NCI-H1105 (cell line): ENCODE data around the gene CLCN4.

ENCODE experiments used
- DNase-seq: peaks from one replicate; lab custom pipeline; 2025; lab: John Stamatoyannopoulos, UW

The CLCN4 gene

DNA sequence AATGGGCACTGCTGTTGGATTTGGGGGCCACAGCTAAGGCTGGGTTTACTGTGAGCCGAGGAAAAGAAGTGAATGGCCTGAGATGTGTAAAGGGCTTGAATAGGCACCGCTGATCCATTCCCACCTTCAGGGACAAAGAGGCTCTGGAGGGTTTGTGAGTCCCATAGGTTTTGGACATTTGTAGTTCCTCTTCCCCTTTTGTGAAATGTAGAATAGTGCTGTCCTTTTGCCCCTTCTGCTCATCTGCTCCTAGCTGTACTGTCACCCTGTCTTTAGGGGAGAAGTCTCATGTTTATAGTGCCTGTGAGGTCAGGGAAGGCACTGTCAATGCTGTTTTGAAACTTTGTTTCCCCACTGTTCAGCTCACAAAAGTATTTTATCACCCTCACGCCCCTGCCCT, 26.4 kb upstream of the CLCN4 start:
- DNase-seq: no peak

DNA sequence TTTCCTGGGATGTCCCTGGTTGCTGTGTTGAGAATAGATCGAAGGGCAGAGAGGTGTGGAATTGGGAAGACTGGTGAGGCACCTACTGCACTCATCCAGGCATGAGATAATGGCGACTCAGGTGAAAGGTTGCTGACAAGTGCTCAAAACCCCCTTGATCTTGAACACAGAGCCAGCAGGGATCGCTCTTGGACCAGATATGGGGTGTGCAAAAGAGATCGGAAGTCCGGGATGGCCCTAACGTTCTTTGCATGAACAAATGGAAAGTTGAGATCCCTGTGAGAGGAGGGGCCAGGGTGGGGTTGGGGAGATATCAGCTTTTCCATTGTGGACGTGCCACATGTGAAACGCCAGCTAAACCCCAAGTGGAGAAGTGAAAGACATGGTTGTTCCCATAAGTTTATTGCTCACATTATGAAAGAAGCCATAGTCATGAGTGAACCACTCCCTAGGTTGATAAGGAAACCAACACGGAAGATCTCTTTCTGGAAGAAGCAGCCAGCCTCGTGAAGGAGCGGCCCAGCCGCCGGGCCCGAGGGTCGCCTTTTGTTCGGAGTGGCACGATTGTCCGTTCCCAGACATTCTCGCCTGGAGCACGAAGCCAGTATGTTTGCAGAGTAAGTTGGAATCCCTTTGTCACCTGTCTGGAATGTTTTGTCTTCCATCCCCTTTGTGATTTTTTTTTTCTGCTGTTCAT, 22.6 kb upstream of the CLCN4 start:
- DNase-seq: no peak

DNA sequence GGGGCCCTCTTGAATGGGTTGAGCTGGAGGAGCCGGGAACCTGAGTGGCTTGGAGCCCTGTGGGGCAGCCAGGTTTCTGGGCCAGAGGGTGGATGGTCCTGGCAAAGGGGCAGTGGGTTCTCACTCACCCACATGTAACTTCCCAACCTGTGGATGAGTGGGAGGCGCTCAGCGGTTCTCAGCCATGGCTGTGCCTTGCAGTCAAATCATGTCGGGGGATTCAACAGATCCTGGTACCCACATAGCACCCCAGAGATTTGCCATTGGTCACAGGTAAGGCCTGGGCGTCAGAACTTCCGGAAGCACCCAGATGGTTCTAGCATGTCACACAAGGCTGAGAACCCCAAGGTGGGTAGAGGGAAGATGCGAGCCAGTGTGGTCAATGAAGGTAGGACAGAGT, 21.9 kb upstream of the CLCN4 start:
- DNase-seq: no peak

DNA sequence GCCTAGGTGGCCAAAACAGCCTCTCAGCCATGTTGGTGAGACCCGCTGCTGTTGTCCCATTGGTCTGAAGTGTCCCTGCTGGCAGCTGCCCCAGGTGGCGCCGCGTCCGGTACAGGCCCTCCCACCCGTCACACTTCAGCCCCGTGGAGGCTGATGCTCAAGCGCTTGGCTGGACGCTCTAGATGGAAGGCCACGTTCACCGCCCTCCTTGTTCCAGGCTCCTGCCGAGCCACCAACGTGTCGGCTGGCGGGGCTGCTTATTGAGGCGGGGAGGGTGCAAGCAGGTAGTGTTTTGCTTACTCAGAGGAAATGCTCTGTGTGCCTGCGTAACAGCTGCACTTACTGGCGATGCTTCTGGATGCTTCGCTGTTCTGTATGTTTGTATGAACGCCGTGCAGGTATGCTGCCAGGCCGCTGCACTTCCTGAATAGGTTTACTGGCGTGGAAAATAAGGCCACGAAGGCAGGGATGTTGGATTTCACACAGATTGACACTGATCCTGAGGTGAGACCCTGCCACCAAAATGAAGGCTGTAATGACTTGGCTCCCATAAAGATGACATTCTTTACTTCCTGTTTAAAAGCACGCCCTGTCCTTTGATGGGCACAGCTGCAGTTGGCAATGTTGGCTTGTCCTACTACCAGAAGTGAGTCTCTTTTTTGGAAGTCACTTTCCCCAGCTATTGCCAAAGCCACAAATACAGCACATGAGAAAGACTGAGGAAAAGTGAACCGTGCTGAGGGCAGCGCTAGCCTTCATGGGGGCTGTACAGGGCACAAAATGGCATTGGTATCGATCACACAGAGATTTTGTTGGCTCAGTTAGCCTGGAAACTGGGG, 21.0 kb upstream of the CLCN4 start:
- DNase-seq: no peak

DNA sequence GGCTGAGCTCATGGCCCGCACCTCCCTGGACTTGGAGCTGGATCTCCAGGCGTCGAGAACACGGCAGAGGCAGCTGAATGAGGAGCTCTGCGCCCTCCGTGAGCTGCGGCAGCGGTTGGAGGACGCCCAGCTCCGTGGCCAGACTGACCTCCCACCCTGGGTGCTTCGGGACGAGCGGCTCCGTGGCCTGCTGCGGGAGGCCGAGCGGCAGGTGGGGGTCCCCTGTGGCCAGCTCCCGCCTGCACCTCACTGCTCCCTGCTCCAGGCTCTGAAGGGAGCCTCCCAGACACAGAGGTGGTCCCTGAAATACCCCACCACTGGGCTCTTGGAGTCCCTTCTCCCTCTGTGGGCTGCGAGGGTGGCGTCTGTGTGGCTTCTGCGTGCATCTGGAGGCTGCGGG, 18.0 kb upstream of the CLCN4 start:
- DNase-seq: no peak

DNA sequence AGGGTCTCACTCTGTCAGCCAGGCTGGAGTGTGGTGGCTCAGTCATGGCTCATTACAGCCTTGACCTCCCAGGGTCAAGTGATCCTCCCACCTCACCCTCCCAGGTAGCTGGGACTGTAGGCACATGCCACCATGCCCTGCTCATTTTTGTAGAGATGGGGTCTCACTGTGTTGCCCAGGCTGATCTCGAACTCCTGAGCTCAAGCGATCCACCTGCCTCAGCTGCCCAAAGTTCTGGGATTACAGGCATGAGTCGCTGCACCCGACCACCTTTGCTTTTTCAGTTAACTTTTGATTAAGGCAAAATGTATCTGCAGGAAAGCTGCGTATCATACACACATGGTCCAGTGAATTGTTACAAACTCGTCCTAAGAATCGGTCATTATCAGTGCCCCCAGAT, 16.5 kb upstream of the CLCN4 start:
- no peak for DNase-seq

DNA sequence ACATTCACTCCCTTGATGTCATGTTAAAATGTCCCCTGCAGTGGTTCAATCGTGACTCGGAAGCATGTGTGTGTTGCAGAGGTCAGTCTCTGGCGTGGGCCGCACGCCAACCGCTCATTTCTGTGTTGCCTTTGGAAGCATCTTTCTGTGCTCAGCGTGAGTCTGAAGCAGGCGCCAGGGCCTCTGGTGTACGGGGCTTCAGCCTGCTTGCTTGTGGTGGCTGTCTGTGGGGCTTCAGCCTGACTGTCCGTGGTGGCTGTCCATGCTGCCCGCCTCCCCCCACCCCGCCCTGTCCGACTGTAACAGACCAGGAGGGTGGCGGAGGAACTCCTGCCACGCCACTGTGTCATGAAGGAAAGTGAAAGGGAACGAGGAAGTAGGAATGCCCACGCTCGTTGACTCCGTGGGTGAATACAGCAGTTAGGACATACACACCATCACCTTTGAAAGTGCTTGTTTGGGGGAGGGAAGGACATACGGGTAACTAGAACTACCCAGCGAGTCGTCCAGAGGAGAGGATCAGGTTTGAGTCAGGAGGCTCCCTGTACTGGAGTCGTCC, 14.7 kb upstream of the CLCN4 start:
- no peak for DNase-seq

DNA sequence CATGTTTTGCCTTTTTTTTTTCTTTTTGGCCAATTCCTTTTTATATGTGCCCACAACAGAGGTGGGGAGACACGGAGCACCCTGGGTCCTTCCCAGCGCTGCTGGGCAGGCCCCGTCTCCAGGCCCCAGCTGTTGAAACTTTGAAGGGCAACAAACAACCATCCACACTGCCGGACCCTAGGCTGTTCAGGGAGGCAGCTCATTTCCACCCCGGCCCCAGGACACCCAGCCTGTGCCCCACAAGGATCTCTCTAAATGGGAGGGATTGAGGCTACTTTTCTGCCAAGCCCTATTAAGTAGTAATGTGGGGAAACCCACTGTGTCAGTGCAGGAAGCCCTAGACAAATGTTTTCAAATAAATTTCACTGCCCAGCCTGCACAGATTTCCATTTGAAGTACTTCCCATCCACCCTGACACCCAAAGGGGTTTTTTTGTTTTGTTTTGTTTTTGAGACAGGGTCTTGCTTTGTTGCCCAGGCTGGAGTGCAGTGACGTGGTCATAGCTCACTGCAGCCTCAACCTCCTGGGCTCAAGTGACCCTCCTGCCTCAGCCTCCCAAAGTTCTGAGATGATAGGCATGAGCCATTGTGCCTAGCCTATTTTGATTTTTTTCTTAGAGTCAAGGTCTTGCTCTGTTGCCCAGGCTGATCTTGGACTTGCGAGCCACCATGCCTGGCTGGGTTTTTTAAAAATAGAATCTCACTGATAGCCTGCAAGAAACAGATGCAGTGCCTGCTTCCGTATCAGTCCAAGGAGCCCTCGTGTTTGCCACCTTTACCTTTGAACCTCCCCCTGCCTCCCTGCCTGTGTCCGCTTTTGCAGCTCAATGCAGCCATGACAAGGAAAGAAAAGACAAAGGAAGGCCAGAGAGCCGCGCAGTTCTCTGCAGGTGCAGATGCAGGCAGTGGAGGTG, 13.4 kb upstream of the CLCN4 start:
- no peak for DNase-seq

DNA sequence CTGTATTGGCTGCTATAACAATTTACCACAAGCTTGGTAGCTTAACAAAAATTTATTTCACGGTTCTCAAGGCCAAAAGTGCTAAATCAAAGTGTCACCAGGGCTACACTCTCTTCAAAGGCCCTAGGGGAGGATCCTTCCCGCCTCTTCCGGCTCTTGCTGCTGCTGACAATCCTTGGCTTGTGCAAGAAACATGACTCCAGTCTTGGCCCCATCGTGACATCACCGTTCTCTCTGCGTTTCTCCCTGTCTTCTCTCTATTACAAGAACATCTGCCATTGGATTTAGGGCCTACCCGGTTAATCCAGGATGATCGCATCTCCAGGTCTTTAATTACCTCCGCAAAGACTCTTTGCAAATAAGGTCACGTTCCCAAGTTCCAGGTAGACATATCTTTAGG, 10.4 kb upstream of the CLCN4 start:
- no peak for DNase-seq

DNA sequence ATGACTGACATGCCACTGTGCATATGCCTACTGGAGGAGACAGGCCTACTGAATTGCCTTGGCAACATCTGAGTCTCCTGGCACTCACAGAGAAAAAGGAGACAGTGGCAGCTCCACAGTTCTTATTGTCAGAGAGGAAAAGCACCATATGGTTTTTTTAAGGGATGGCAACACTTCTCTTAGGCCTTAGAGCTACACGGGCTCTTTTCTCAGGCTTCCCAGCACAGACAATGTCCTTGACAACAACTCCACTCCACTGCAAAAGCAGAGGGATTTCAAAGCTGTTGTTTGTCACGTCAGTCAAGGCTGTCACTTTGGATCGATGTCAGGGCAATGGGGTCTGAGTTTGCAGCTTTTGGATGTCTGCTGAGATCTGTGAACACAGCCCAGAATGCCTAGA, 4.7 kb upstream of the CLCN4 start:
- DNase-seq: no peak

DNA sequence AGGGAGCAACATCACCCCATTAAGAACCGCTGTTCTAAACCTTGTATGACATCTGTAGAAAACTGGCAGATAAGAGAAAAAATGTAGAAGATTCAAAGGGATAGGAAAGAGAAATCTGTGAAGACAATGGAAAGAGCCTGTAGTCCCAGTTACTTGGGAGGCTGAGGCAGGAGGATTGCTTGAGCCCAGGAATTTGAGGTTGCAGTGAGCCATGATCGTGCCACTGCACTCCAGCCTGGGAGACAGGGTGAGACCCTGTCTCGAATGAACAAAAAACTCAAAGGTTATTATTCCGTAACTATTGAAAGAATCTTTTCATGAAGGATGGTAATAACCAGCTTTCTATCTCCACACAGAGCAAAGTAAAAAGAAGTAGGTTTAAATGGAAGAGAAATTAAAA, 1.6 kb upstream of the CLCN4 start:
- no peak for DNase-seq

DNA sequence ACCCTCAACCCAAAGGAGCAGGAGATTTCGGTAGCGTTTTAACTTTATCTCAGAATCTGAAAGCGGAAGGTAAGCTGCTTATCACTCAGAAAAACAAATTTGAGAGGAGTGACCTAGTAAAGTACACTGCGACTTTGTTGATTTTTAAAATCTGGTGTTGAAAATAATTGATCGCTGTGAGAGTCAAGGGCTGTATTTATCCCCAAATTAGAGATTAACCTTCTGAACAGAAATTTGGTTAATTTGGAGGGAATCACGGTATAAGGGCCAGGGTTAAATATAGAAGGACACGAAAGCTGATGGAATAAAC, 212 bp downstream of the CLCN4 start:
- no peak for DNase-seq

DNA sequence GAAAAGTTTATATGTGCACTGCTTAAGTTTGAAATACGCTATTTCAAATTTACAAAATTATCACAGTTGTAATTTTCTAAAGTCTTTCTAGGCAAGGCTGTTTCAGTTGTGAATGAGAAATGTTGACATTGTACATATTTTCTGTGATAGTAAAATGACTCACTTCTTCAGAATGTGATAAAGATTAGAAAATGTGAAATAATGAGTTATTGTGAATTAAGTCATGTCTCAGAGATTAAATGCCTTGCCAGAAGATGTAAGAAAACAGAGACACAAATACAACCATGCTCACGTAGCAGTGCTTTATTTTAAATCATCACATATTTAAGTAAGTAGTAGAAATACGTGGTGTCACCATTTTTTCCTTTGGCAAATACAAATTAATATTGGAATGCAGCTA, 768 bp downstream of the CLCN4 start:
- DNase-seq: no peak

DNA sequence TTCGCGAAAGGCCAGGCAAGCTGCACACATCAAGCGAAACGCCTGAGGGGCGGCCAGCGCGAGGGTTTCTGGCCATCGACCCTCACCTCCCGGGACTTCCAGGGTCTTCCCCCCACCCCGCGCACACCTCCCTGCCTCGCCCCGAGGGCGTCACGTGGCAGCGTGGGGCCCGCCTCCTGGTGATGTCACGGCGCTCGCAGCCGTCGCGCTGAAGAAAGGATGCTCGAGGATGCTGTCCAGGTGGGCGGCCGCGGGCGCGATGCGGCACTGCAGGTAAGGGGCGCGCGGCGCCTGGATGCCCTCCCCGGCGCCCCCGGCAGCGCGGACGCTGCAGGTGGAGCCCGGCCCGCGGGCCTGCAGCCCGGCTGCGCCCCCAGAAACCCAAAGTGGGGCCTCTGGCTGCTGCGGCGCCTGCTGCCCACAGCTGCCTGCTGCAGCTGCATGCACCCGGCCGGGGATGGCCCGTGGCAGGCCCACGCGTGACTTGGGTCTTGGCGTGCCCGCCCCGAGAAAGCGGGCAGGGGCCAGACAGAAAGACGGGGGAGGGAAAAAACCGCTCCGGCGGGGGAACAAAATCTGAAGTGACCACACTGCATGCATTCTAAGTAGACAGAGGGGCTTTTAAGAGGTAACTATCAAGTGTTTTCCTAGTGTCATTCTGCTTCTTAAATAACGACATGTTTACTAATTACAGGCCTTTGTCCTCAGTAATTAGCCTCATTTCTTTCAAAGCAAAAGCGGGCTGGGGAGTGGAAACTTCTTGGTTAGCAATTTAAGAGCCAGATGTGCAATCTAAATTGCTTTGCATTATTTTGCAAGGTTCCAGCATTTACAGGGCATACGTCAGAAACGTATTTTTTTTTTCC, 1.7 kb downstream of the CLCN4 start:
- DNase-seq: peak; percentile 31

DNA sequence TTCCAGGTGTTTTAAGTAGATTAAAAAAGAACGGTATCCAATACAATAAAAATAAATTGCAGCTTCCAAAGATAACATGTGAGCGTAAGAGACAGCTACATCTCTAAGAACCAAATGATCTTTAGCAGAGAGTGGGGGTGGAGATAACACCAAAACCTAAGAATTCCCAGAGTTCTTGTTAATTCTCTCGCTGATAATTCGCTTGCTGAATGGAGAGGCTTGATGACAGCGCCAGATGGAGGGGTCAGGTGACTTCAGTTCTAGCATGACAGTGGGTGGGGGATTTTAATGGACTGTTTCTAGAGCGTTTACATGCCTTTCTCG, 2.3 kb downstream of the CLCN4 start:
- DNase-seq: no peak

DNA sequence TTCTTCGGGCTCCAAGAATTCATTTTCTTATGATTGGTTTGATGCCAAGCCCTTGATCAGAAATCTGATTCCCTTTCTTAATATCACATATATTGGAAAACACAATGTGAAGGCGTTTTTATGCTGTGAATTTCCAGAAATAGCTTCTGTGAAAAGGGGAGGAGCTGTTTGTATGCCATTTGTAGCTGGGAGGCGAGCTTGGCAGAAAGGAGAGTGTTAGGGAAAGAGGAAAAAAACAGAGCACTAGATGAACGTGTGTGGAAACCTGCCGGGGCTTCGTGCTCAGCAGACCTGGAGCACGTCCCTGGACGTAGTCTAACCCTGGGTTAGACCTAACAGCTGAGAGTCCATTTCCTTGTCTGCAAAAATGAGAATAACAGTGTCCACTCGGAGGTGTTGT, 3.4 kb downstream of the CLCN4 start:
- DNase-seq: no peak

DNA sequence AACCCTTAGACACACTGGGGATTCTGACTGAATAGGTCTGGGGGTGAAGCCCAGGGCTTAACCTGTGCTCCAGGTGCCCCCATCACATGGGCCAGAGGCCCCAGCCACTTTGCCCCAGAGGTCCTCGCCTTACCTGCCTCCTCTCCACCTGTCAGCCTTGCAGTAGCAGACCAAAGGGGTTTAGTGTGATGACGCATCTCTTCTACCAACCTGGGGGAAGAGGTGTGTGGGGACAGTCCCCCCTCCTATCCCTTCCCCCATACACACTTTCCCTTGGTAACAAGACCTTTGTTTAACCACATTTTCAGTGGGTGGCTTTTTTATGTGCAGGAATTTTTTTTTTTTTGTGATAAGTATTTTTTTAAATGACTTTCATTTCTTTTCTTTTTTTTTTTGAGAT, 6.3 kb downstream of the CLCN4 start:
- no peak for DNase-seq

DNA sequence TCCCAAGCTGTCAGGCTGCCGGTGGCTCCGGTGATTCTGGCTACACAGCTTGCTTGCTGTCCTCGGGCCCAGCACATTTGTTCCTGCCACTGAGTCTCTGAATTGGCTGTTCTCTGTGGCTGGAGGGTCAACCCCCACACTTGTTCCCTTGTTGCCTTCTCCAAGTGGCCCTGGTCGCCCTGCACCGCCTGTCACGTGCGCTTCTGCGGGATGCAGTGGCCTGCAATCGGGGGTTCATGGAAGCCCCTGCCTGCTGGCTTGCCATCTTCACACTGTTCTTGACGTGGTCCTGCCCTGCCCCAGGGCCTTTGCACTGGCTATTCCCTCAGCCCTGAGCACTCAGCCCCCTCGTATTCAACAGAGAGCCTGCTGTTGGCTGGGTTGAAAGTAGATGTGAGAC, 8.1 kb downstream of the CLCN4 start:
- no peak for DNase-seq

DNA sequence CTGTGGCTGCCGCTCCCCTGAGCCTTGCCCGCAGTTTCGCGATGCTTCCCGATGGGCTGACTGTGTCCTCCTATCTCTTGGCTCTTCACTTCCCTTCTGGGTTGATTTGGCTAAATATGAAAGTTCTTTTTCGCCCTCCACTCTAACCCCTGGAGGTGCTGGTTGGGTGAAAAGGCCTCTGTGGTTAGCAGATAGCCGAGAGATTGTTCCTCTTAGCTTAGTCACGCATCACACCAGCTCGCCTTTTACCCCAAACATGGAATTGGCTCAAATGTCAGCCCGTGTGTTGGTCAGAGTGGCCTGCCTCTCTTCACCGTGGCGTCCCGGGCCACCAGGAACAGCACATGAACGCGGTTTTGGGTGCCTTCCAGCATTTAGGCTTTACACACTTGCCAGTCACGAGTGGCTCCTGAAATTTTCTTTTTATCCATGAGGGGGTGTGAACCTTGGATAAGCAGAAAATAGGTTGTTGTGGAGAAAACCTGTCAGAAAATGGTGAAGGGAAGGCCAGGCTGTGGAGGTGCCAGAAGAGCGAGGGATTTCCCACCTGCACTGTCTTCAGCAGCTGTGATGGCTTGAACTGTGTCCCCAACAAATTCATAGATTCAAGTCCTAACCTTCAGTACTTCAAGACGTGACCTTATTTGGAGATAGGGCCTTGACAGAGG, 8.9 kb downstream of the CLCN4 start:
- DNase-seq: no peak

DNA sequence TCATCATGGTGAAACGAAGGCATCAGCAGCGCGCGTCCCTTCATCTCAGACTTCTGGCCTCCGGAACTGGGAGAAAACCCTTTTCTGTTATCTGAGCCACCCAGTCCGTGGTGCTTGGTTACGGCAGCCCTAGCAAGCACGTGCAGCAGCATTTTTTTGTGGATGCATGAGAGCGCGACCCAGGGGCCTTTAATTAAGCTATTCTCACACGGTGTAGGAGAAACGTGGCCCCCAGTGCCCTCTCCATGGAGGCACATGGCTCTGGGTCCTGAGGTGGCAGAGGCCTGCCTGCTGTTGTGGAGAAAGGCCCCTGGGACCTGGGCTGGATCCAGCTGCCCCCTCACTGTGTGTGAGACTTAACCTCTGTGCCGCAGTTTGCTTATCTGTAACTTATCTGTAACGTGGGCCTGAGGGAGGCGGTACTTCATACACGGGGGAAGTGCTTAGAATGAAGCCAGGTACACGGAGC, 9.5 kb downstream of the CLCN4 start:
- DNase-seq: no peak

DNA sequence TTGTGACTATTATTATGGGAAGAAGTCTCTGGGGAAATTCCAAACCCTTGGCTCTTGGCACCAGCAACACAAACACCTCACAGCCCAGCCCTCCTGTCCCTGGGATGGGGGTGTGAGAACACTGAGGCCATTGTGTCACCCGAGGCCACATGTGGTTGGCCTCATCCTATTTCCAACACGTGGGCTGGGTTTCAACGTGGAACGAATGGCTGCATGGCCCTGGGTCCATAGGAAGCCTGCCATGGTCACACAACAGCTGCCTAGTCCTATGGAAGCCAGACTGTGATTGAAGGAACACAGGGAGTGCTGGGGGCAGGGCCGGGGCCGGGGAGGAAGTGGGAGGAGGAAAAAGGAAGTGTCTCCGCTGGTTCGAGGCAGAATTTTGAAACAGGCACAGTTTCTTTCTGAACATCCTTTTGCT, 10.0 kb downstream of the CLCN4 start:
- DNase-seq: no peak
